ENCODE data around the gene OXT.

GRCh38 chr20:3059489-3059888 lies 11.9 kb upstream of the OXT start:
- TF ChIP-seq CTCF (IDR thresholded peaks at IDR 0.05) (no peak), POLR2A (IDR thresholded peaks at IDR 0.05) (no peak)
